NCI-H2081 (cell line): ENCODE data around the gene LYZL1.
"Not testable (repeated sequence)": the region's sequence is repeated elsewhere in the genome, so short reads cannot be mapped to it uniquely, and the experiment has no call there.

Experiments used
- DNase-seq, 2 experiments: peaks; one replicate each; lab custom pipeline; 2025; lab: John Stamatoyannopoulos, UW

LYZL1 gene

GRCh38 chr10:29263506-29263905 is 25.4 kb upstream of the LYZL1 start:
- no peak for DNase-seq

DNA sequence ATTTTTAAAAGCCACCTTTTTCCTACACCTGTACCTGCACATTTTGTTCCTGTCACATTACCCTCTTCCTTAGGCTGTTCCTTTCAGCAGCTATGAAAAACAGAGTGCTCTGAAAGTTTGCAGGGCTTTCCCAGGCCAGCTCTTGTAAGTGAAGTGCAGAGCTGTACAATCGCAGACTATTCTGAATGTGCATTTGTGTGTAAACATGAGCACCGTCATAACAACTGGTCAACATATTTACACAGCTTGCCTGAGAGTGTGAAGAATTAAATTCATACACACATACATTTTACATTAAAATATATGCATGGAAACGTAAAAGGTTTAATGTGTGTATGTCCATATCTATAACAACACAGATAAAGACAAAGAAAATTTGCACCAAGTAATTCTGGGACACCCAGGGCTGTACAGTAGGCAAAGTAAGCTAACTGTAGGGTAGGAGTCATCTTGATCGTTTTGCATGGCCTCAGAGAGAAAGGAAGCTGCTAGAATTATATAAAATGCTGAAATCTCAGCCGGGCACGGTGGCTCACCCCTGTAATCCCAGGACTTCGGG is 23.6 kb upstream of the LYZL1 start:
- DNase-seq: no peak

DNA sequence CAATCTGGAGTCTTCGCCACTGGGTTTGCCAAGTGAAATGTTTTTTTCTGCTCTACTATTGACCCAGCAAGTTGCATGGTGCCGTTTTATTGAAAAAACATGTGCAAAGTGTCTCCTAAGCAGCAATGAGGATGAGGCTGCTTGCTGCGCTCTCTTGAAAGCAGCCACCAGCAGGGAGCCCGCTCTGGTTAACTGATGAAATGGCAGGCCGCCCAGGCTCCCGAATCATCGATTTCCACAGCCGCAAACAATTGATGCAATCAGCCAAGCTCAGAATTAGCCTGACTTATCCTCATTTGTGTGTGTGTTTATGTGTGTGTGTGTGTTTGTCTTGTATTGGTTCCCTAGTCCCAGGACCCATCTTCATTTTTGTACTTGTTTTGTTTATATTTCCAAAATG is 22.2 kb upstream of the LYZL1 start:
- DNase-seq: peak; percentile 16 to 62

GRCh38 chr10:29268011-29268410 is 20.9 kb upstream of the LYZL1 start:
- DNase-seq: no peak

DNA sequence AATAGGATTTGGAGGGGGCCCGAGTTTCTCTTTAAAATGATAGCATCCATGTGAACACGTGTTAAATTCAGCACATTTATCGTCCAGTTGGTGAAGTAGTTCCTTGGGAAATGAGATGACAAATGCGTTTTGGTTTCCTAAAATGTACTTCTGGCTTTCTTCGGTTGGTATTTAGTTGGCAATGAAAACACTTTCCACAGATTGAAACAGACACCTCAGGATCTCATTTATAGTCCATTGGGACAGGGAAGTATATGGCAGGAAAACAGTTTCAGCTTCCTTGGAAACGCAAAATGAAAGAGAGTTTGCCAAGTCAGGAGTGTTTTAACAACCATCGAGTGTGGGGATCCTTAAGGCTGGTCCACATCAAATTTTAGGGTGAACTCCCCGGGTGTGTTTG is 19.4 kb upstream of the LYZL1 start:
- no peak for DNase-seq

DNA sequence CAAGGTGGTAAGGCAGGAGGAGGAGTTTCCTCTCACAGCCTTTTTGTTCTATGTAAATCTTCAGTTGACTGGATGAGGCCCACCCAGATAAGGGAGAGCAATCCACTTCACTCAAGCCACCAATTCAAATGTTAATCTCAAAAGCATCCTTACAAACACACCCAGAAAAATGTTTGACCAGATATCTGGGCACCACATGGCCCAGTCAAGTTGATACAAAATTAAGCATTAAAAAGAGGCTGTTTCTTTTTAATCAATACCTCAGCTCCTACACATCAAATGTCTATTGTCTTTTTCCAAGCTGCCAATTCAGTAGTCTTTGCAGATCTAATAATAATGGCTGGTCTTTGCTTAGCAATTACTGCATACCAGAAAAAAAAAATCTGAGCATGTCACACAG is 18.0 kb upstream of the LYZL1 start:
- DNase-seq: no peak

DNA sequence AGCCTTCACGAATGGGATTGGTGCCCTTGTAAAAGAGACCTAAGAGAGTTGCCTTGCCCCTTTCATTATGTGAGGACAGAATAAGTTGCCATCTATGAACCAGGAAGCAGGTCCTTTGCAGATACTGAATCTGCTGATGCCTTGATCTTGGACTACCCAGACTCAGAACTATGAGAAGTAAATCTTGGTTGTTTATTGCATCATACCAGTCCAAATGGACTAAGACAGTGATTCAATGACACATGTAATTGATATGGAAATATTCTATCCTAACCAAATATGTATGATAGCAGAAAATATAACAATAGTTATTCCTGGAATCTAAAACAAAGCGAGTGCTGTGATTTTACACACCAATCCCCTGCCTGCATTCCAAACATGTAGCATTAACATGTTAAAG is 17.0 kb upstream of the LYZL1 start:
- no peak for DNase-seq

DNA sequence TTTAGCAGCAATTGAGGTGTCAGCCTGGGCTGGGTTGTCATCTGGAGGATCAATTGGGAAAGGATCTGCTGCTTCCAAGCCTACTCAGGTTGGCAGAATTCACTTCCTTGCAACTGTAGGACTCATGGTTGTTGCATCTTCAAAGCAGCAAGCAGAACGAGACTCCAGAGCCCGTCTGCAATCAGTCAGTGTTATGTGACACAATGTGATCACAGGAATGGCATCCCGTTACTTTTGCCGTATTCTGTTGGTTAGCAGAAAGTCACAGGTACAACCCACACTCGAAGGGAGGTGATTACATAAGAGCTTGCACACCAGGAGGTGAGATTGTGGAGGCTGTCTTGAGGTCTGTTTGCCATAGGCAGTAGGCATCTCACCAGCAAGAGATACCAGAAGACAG is 15.4 kb upstream of the LYZL1 start:
- DNase-seq: no peak

DNA sequence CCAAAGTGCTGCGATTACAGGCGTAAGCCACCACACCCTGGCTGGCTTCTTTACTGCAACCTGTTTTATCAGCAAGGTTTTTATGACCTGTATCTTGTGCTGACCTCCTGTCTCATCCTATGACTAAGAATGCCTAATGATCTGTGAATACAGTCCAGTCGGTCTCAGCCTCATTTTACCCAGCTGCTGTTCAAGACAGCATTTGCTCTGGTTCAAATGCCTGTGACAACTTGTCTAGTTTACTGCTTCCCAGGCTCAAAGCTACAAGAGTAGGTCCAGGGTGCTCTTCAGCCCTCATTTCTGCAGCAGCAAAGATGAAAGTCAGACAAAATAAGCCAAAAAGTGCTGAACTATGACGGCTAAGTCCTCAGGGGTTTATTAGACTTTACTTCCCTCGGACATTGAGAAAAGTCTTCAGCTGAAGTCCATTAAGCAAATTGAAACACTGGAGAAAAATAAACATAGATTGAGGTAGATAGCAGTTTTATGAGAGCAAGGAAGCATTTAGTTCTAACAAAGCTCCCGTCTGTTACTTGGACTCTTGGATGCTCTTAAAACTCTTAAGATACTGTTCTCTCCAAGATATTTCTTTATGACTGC is 12.5 kb upstream of the LYZL1 start:
- no peak for DNase-seq

- DNase-seq: no peak
Observed at GRCh38 chr10:29277296-29277695, 11.6 kb upstream of the LYZL1 start.

DNA sequence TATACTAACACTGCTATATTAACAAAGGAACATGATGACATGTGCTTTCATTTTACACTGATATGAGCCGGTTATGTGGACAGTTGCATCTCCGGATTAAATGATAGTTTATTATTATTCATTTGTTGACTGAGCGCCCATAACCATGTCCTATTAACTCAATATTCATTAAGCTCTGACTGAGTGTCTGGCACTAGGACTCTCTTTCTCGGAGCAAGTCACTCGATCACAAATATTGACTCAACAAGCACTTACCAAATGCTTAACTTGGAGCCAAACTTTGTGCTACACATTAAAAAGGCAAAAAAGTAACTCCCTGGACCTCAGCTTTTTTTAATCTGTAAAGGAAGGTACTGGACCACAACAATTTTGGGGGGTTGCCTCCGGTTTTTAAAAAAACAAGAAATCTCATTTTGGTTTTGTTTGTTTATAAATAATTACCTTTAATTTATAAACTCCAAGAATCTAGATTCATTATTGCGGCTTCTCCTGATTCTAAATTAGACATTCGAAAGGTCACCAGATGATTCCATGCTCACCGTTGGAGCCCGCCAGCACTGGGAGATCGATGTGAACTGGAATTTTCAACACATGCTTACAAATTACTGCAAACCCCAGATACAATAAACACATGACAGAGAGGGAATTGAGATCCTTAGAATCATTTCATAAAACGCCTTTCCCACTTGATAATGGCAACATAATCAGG is 8.9 kb upstream of the LYZL1 start:
- no peak for DNase-seq

DNA sequence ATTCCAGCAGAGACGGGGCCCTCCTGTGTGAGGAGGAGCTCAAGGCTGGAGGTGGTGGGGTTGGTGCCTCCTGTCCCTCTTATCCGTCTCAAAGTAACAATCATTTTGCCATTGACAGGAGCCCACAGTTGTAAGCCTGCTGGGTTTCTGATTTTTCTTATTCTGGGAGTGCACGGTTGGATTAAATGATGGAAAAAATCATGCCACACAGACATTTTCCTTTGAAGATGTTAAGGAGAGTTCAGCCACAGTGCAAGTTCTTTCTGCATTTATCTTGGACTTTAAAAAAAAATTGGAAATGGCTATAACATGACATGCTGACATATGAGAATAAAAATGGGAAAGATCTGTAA is 8.4 kb upstream of the LYZL1 start:
- DNase-seq: no peak

DNA sequence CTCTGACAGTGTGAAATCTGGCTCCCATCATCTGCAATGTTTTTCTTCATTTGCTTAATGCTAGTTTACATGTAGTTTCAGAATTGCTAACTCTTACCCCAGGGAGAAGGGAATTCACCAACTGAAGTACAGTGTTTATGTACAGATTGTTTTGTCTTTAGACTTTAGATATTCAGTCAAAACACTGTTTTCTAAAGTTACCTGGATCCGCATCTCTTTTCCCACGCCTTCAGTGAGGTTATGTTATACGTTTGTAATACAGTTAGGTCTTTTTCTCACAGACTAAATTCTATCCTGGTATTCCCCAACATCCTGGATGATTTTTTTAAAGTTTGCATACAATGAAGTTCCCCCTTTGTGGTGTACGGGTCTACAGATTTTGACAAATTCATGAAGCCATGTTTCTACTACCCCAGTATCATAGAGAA is 3.2 kb upstream of the LYZL1 start:
- DNase-seq: no peak

DNA sequence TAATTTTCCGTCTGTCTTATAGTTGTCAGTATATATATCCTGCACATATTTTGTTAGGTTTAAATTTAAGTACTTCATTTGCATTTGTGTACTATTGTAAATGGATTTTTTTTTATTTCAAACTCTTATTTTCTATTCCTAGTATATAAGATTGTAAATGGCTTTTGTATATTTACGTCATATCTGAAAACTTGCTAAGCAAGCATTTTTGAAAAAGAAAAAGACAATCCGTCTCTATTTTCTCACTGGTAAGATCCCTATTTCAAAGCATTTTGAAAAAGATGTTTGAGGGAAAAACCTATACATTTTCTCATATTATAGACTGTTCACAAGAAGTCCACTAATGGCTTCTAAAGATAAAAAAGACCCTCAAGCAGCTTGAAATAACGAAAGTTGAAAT is 1.2 kb upstream of the LYZL1 start:
- DNase-seq: no peak

GRCh38 chr10:29291561-29291960 is 2.7 kb downstream of the LYZL1 start:
- DNase-seq: not testable (repeated sequence)

GRCh38 chr10:29292406-29292805 is 3.5 kb downstream of the LYZL1 start:
- DNase-seq: not testable (repeated sequence)

DNA sequence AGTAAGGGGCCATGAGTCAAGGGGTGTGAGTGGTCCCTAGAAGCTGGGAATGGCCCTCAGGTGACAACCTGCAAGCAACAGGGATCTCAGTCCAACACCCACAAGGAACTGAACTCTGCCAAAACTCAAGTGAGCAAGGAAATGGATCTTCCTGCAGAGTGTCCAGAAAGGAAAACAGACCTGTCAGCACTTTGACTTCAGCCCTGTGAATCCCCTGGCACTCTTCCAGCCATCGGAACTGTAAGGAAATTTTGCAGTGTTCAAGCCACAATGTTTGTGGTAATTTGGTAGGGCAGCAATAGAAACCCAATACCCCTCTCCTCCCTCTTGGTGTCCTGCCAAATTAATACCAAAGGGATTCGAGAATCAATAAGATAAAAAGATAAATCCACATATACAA is 6.9 kb downstream of the LYZL1 start:
- no peak for DNase-seq

- no peak for DNase-seq
Observed at GRCh38 chr10:29297678-29298077, 8.8 kb downstream of the LYZL1 start.

DNA sequence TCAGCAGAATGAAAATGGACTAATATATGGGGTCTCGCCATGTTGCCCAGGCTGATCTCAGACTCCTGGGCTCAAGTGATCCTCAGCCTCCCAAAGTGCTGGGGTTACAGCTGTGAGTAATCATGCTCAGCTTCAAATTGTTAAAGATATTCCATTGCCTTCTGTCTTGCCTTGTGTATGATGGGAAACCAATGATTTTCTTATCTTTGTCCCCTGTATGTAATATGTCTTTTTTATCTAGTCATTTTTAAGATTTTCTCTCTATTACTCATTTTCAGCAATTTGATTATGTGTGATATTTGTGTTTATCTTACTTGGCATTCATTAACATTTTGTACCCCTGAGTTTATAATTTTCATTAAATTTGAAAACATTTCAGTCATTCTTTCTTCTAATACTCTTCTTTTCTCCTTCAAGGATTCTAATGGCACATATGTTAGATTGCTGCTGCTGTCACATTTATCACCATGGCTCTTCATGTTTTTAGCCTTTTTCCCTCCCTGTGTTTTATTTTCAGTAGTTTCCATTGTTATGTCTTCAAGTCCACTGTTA is 12.6 kb downstream of the LYZL1 start:
- DNase-seq: no peak

GRCh38 chr10:29302499-29302898 is 13.6 kb downstream of the LYZL1 start:
- no peak for DNase-seq

DNA sequence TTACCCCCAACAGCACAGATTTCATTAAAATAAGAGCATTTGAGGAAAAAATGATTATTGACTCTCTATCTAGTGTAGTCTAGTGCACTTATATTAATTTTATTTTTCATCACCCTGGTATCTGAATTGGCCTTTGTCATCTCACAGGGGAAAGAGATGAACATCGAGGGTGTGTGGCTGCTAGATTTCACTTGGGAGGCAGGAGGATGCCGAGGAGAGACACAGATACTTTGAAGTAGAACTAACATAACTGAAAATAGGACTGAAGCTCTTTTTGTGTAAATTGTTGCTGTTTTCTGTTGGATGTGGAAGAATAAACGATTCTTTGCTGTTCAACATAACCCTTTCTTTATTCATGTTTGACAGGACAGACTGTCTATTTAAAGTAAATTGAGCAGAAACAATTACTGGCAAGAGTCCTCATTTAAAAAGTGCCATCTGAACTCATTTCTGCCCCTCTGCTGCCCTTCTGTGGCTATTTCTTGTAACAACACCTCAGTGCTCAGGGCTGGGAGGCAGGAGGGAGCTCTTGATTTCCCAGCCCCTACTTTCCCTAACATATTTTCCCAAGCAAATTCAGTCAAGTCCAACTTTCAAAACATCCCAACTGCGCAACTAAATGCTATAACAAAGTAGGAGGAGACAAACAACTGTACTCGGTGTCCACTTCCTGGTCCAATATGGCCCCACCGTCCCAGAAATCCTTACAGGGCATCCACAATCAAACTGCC is 15.6 kb downstream of the LYZL1 start:
- peak; percentile 75 to 77 for DNase-seq

DNA sequence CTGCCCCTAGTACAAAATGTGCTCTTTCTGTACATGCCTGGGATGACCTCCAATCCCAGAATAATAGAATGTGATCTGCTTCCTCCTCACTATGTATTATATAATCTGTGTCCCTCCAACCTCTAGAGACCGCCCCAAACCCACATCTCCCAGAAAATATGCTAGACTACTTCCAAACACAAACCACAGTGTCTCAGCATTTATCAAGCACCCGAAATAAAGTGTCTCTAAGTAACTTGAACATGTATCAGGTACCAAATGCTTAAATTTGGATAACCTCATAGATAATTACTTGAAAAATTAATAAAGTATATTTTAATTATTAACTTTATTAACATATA is 16.1 kb downstream of the LYZL1 start:
- no peak for DNase-seq

- no peak for DNase-seq
Observed at GRCh38 chr10:29306688-29307087, 17.8 kb downstream of the LYZL1 start.
